Measurements from ENCODE around the gene CALCOCO2.

Gene CALCOCO2

DNA sequence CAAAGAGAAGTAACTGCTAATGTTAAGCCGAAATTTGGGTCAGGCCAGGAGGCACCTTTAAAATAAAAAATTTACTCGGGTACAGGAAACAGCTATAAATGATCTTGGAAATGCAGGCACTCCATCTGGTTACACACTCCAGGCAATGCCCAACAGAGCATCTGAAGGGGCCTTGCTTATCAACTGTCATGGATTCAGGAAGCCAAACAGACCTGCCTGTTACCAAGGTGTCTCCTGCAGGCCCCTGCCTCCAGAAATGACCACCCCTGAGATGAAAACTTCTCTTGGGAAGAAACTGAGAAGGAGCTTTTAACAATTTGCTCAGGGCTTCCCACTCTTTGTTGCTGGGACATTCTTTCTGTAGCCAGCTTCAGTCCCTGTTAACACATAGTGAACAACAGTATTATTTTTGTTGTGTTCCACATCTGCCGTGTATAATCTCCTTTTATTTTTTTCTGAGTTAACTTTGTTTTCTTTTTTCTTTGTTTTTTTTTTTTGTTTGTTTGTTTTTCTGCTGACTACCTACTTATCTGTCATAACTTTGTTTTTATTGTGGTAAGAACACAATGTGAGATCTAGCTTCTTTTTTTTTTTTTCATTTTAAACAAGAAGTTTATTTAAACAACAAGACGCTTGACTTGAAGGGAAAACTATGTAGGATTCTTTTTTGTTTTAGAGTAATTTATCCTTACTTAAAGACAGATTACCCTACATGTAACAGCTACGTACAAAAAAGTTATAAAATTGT is 43.0 kb downstream of the CALCOCO2 start:
- no peak for DNase-seq

DNA sequence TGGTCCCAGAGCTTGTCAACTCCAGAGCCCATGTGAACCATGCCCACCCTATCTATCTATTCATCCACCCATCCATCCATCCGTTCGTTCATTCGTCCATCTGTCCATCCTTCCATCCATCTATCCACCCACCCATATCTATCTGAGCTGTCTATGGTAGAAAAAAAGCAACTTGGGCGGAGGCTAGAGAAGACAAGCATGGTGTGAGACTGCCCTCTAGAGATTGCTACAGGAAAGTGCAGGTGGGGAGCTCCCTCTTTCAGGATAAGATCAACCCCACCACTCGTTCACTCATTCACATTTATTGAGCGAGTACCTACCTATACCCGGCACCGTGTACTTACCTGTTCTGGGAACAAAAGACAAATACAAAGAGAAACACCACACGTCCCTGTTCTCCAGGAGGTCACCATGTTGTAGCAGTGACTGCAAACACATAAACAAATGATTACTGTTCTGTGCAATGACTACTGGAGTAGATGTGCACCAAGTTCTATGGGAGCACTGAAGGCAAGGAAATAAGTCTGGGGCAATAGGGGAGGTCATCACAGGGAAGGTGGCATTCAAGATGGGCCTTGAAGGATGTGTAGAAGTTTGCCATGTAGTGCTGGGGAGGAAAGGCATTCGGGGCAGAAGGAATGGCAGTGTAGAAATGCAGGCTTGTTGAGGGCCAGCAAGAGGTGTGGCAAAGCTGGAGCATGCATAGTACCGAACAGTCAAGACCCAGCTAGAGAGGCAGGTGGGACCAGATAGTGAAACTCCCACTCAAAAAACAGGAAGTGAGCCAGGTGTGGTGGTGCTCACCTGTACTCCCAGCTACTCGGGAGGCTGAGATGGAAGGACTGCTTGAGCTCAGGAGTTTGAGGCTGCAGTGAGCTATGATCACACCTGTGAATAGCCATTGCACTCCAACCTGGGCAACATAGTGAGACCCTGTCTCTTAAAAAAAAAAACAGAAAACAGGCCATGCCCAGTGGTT is 48.4 kb downstream of the CALCOCO2 start:
- peak; percentile 60 for DNase-seq

DNA sequence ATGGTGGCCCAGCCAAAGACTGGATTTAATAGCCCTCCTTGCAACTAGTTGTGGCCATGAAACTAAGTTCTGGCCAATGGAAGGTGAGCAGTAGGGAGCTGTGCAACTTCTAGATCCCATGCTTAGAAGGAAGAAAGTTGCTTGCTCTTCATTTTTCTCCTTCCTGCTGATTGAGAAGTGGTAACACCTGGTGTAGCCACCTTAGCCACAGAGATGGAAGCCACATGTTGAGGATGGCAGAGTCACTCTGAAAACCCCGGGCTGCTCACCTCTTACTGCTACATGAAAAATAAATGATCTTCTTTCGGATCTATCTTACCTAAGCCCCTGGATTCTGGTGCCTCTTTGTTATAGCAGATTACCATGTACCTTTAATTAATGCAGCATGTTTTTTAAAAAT is 51.4 kb downstream of the CALCOCO2 start:
- no peak for DNase-seq

DNA sequence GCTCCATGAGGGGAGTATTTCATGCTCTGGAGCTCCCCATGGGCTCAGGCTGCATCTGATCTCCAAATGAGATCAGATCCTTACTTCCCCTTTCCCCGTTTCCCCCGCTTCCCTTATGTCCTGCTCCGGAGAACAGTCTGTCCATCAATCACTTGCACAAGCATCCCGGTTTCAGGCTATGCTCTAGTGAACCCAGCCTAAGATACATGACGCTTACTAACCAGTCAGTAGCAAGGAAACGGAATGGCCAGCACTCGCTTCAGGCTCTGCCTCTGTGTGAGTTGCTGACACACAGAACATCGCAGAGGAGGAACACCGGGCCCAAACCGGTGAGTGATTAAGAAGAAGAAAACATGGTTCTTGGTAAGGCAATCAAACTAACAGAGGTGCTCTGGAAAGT is 52.3 kb downstream of the CALCOCO2 start:
- no peak for DNase-seq

DNA sequence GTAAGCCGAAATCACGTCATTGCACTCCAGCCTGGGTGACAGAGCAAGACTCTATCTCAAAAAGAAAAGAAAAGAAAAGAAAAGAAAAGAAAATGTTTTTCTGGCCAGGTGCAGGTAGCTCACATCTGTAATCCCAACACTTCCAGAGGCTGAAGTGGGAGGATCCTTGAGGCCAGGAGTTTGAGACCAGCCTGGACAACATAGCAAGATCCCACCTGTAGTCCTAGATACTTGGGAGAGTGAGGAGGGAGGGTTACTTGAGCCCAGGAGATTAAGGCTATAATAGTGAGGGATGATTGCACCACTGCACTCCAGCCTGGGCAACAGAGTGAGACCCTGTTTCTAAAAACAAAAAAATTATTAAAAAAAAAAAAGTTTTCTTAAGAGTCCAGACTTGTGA is 59.3 kb downstream of the CALCOCO2 start:
- DNase-seq, result no peak

DNA sequence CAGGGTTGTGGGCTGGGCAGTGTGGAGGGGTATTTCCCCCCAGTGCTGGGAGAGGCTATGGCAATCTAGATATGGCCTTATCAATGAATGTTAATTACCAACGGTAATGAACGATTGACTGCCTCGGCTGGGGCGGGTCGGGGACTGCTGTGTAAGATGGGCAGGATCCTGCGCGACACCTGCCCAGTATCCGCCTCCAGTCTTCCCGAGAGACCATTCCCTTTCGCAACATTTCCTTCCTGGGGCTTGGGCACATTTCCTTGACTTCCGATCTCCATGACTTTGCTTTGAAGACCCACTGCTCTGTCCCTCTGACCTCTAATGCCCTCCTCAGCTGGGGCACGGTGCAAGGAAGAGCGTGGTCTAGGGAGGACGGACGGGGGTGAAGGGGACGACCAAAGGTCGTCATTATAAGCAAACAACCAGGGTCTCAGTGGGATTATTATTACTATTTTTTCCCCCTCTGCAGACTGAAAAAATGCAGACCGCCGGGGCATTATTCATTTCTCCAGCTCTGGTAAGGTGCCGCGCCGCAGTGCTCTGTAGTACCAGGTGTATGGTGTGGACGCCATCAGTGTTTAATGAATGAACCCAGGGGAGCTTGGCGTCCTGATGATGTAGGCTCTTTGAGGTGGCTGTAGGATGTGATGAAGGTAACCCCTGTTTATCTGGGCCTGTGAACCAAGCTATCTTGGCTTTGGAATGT is 62.3 kb downstream of the CALCOCO2 start:
- DNase-seq, result no peak

DNA sequence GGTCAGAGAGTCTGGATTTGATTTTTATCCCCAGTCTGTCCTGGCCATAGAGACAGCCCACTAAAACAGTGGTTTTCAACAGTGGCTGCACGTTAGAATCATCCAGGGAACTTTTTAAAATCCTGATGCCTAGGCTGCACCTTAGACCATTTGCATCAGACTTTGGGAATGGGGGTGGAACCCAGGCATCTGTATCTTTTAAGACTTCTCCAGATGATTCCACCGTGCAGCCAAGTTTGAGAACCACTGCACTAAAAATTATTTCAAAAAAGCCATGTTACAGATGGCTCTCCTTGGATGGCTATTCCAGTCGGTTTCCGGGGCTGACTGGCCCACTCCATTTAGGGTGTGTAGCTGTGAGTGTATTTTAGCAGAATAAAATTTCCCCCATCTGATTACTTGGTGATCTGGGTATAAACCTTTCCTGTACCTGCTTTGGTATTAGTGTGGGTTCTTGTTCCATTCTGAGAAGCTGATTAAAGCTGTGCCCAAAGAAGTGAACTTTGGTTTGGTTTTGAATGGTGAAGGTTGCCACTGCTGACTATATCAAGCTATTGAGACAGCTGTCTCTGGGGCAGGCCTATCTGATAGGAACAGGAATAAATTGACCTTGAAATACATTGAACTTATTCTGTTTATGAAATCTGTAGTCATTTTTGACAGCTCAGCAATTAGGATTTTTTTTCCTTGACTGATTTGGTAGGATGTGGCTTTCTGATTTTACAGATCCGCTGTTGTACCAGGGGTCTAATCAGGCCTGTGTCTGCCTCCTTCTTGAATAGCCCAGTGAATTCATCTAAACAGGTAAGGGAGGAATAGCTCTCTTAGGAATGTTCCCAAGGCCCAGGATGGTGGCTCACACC is 63.0 kb downstream of the CALCOCO2 start:
- no peak for DNase-seq

DNA sequence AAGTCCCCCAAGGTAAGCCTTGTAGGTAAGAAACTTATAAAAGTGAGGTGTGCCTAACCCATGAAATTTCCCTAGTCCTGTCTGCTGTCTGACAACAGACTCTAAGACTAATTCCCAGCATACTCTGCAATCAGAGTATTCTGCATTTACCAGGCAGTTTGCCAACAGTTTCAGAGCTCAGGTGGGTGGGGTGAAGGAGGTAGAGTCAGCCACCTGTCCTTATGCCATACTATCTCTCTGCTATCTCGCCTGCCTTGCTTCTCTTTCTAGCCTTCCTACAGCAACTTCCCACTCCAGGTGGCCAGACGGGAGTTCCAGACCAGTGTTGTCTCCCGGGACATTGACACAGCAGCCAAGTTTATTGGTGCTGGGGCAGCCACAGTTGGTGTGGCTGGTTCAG is 64.1 kb downstream of the CALCOCO2 start:
- DNase-seq, result no peak

DNA sequence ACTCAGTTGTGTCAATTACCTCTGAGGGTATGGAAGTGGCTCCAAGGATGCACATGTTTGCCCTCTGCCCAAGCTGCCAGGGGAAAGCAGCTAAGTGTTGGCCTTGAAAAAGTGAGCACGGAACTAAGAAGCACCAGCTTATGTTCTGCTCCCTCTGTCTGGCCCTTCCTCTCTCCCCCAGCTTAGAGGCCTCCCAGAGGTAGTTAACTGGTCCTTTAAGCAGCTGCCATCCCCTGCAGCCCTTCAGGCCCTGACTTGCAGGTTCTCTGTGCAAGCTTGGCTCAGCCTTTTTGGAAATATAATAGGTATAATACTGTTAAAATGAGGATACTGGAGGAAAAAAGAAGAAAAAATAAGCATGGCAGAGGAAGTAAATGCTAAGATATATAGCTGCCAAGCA is 70.4 kb downstream of the CALCOCO2 start:
- DNase-seq, result no peak

DNA sequence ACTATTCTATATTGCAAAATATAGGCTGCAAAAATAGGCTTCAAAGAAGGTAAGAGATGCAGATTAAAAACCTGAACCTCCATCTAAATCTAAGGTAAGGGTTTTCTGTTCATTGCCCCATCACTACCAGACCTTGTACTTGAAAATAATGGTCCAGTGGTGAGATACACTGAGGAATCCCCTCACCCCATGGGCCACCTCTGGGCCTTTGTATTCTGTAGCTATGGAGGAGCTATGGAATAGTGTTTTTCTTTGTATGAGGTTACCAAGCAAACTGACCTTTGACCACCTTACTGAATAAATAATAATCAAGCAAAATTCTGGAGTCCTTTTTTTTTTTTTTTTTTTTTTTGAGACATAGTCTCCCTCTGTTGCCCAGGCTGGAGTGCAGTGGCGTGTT is 72.6 kb downstream of the CALCOCO2 start:
- DNase-seq, result no peak

DNA sequence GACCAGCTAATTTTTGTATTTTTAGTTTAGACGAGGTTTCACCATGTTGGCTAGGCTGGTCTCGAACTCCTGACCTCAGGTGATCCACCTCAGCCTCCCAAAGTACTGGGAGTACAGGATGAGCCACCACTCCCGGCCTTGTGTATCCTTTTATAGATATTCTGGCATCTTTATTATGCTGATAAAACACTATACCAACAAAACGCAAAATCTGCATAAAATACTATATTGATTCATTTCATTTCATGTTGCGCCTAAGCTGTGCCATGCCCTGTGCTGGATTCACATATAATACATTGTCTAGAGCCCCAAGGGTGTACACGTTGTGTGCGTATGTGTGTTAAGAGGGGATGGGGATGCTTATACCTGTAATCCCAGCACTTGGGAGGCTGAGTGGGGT is 73.6 kb downstream of the CALCOCO2 start:
- DNase-seq, result no peak

DNA sequence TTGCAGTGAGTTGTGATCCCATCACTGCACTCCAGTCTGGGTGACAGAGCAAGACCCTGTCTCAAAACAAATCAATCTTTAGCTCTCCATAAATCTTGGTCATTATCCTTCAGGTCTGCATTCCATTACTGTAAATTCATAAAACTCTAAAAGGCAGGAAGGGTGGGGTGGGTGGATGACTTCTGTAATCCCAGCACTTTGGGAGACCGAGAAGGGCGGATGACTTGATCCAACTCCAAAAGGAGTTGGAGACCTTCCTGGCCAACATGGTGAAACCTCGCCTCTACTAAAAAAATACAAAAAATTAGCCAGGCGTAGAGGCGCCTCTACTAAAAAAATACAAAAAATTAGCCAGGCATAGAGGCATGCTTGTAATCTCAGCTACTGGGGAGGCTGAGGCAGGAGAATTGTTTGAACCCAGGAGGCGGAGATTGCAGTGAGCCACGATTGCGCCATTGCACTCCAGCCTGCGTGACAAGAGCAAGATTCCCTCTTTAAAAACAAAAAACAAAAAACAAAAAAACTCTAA is 75.2 kb downstream of the CALCOCO2 start:
- no peak for DNase-seq

DNA sequence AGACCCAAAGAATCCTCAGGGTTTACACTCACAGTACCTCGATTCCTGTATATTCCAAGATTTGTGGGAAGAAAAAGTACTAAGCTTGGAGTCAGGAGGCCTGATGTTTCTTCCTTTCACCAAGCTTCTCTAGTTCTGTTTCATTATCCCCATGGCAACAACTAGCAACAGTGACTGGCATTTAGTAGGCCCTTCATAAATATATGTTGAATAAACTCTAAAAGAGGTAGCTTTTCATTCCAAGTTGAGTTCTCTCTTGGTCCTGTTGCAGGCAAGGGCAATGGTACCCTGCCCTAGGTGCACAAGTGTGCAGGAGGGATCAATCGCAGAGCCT is 76.8 kb downstream of the CALCOCO2 start:
- DNase-seq, result peak; percentile 34

DNA sequence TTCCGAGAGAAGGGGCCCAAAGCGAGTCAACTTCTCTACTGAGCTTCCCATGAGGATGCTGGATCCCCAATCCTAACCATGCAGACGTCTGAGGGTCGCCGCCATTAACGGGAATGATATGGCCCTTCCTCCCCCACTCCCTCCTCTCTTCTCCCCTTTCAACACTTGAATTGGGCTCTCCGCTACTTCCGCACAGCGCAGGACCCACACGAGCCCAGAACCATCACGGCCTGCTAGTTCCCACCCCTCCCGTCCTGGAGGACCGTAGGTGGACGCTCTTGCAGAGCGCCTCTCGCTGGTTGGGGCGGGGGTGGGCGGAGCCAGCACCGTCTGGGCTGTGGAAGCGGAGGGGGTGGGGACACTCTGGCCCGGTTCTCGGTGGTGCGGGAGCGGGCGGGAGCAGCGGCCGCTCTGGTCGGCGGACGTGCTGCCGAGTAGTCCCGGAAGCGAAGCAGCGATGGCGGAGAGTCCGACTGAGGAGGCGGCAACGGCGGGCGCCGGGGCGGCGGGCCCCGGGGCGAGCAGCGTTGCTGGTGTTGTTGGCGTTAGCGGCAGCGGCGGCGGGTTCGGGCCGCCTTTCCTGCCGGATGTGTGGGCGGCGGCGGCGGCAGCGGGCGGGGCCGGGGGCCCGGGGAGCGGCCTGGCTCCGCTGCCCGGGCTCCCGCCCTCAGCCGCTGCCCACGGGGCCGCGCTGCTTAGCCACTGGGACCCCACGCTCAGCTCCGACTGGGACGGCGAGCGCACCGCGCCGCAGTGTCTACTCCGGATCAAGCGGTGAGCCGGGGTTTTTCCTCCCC is 77.4 kb downstream of the CALCOCO2 start, which contains the start of gene UBE2Z:
TSS of gene UBE2Z (plus strand) at position 361 of the 797 bp plus-strand sequence. CDS start at position 458, 97 bp downstream.
- DNase-seq, result peak; percentile 82

DNA sequence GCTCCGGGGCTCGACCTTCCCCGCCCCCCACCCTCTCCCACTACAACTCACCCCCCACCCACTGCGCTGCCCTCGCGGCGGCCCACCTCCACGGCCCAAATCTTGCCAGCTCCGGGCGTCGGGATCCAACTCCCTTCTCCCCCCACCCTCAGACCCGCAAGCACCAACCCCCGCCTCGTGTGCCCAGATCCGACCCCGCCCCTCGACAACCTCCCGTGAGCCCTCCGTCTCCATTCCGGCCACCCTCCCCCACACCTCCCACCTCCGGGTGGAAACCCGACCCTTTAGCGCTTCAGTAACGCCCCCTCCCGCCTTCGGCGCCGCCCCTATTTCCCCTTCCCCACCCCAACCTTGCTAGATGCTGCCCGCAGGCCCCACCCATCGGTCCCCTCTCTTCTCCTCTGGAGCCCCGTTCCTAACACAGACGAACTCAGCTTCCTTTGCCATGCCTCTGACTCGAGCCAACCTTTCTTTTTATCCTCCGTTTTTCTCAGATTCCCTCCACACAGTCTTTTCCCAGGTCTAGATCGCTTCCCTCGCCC is 78.1 kb downstream of the CALCOCO2 start:
- peak; percentile 67 for DNase-seq

DNA sequence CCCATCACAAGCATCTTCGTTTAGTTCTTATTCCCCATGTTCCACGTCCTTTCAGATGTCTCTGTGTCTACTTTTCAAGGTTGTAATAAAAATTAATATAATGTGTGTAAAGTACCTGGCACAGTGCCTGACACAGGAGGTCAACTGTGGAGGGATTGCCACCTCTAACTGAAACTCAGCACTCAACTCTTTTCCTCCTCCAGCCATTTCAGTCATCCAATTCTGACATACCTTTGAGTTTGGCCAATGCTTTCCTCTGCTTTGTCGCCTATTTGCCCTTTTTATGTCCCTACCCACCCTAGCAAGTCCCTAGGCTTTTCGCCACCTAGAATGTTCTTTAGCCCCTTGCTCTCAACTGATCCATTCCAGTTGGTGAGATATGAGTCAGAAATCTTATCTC is 78.9 kb downstream of the CALCOCO2 start:
- DNase-seq, result no peak

DNA sequence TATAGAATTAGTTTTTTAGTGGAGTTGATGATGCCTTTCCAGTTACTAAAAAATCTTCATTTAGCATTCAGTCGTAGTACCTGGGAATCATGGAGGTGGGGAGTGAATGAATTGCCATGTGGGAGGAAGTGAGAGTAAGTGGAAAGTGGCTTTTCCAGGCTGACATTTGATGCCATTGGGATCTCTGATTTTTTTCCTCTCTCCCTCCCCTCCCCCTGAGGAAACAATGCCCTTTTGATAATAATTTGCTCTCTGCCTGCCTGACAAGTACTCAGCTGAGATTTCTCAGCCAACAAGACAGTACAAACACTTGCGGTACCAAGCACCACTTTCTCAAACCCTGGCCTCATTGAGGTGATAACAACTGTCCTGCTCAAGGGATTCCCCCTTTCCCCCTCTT is 79.5 kb downstream of the CALCOCO2 start:
- DNase-seq, result no peak

DNA sequence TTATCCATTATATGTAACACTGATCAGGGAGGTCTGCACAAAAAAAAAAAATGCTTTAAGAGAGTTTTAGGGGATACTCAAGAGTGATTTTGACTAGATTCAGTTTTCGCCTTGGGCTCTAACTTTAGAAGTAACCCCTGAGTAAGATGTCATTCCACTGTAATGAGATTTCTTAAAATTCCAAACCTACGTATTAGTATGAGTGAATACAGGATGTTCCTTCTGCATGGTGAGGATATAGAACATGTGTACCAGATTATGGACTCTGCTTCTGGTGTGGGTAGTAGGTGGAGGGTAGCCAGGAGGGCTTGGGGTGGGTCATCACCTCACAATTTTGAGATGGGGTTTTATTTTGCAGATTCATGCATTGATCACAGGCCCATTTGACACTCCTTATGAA is 81.6 kb downstream of the CALCOCO2 start:
- no peak for DNase-seq

Measured in NCI-H1694 treated with DMSO at 0.1 percent for 48 hours (cell line).